Endothelial cell (in vitro differentiated cells): Measurements from ENCODE around the gene NHLH1. TPM values are rescaled to one million over a fixed set of nuclear protein-coding genes. Genes with fewer than 3 reads are reported as not detected.

Experiments used
- DNase-seq: peaks from one replicate; pipeline ENCODE4 v3.0.0; 2021; ENCODE audit warnings: low spot score
- H3K27ac Mint-ChIP-seq: one replicate; pipeline ENCODE4 v1.8.0; 2021; ENCODE audit warnings: mixed read lengths, inconsistent platforms; ENCODE audit not compliant: unreplicated experiment
- H3K27me3 Mint-ChIP-seq: one replicate; pipeline ENCODE4 v1.8.0; 2021; ENCODE audit warnings: mild to moderate bottlenecking, moderate library complexity, mixed read lengths, inconsistent platforms; ENCODE audit not compliant: unreplicated experiment
- H3K36me3 Mint-ChIP-seq: one replicate; pipeline ENCODE4 v1.8.0; 2021; ENCODE audit warnings: mild to moderate bottlenecking, low read depth, mixed read lengths, inconsistent platforms; ENCODE audit not compliant: unreplicated experiment
- H3K4me1 Mint-ChIP-seq: one replicate; pipeline ENCODE4 v1.8.0; 2021; ENCODE audit warnings: mild to moderate bottlenecking, mixed read lengths, inconsistent platforms; ENCODE audit not compliant: unreplicated experiment
- H3K4me3 Mint-ChIP-seq: one replicate; pipeline ENCODE4 v1.8.0; 2021; ENCODE audit warnings: mild to moderate bottlenecking, mixed read lengths, inconsistent platforms; ENCODE audit not compliant: unreplicated experiment
- H3K9me3 Mint-ChIP-seq: one replicate; pipeline ENCODE4 v1.8.0; 2021; ENCODE audit warnings: mixed read lengths, inconsistent platforms; ENCODE audit not compliant: unreplicated experiment
- CTCF ChIP-seq: fragments of 200-600 bp; sonication (generic); IDR thresholded peaks from one replicate; pipeline ENCODE4 v1.5.0; 2021; ENCODE audit warnings: antibody characterized with exemption; ENCODE audit not compliant: unreplicated experiment
- total RNA-seq: library from RNA; stranded (reverse); fragmentation: NEBNext Ultra II Directional; extraction: Animal tissue kit (Norgen Biotek cat#: 25700); gene quantifications from one replicate; pipeline ENCODE4 v1.2.1, GENCODE V29; 2021; ENCODE audit not compliant: unreplicated experiment

NHLH1 gene
- total RNA-seq, 1 donor from 2014 or later, result 1.2 TPM

- peak overlapping the region; percentile 47 for H3K4me3 Mint-ChIP-seq
- H3K27me3 Mint-ChIP-seq, result peaks cover 4% of the 10 kb centered on the region
- no peak for DNase-seq
- H3K27ac Mint-ChIP-seq, result peak overlapping the region; percentile 52
- H3K9me3 Mint-ChIP-seq, result no peaks in the 10 kb centered on the region
- TF ChIP-seq CTCF, result no peak
- peaks cover 12% of the 10 kb centered on the region for H3K36me3 Mint-ChIP-seq
- H3K4me1 Mint-ChIP-seq, result peaks cover 23% of the 10 kb centered on the region
Measured at GRCh38 chr1:160367516-160367900, 637 bp downstream of the NHLH1 start.

GRCh38 chr1:160367934-160368923 is 1.4 kb downstream of the NHLH1 start:
- Mint-ChIP-seq H3K9me3 (no peaks in the 10 kb centered on the region), H3K36me3 (peaks cover 11% of the 10 kb centered on the region), H3K27ac (no peak overlapping the region), H3K27me3 (peaks cover 4% of the 10 kb centered on the region), H3K4me1 (peaks cover 18% of the 10 kb centered on the region), H3K4me3 (no peak overlapping the region)
- no peak for DNase-seq
- TF ChIP-seq CTCF, result no peak

- Mint-ChIP-seq H3K27ac (no peak overlapping the region), H3K4me3 (no peak overlapping the region), H3K4me1 (peaks cover 12% of the 10 kb centered on the region), H3K36me3 (peaks cover 8% of the 10 kb centered on the region), H3K27me3 (peaks cover 6% of the 10 kb centered on the region), H3K9me3 (no peaks in the 10 kb centered on the region)
- no peak for TF ChIP-seq CTCF
- DNase-seq, result no peak
Measured at GRCh38 chr1:160369087-160369486, 2.2 kb downstream of the NHLH1 start.

- Mint-ChIP-seq H3K27ac (no peak overlapping the region), H3K27me3 (peaks cover 10% of the 10 kb centered on the region)
Measured at GRCh38 chr1:160370561-160371345, 3.9 kb downstream of the NHLH1 start.

More at GRCh38 chr1:160370561-160371345, 3.9 kb downstream of the NHLH1 start:
- H3K36me3 Mint-ChIP-seq, result peaks cover 5% of the 10 kb centered on the region
- peaks cover 10% of the 10 kb centered on the region for H3K4me1 Mint-ChIP-seq
- H3K4me3 Mint-ChIP-seq, result no peak overlapping the region
- DNase-seq, result no peak
- no peak for TF ChIP-seq CTCF
- H3K9me3 Mint-ChIP-seq, result no peaks in the 10 kb centered on the region
